ENCODE results near the gene CENATAC. TPM values are rescaled to one million over a fixed set of nuclear protein-coding genes. Genes with fewer than 3 reads are reported as not detected.

The CENATAC gene
- total RNA-seq, 1 donor, result 37.6 TPM

GRCh38 chr11:119061256-119061655 is 63.3 kb downstream of the CENATAC start:
- no peaks in the 10 kb centered on the region for H3K9me3 ChIP-seq (ENCODE audit: low read depth, low read length)
- no peaks in the 10 kb centered on the region for H3K27me3 ChIP-seq (ENCODE audit: insufficient read depth, low read length)
- H3K79me2 ChIP-seq (ENCODE audit: insufficient read depth, low read length), result peaks cover 27% of the 10 kb centered on the region
- no peak overlapping the region for H3K4me2 ChIP-seq (ENCODE audit: insufficient read depth, low read length)
- H3K36me3 ChIP-seq (ENCODE audit: insufficient read depth, low read length), result no peaks in the 10 kb centered on the region
- no peak overlapping the region for H3K27ac ChIP-seq (ENCODE audit: low read depth, low read length)
- no peak for TF ChIP-seq CTCF (IDR thresholded peaks at IDR 0.05; ENCODE audit: extremely low read depth, low read depth, low read length)
- peak; percentile 26 for DNase-seq (ENCODE audit: insufficient read length, low spot score, missing footprints)
- H4K20me1 ChIP-seq (ENCODE audit: insufficient read depth, low read length), result peaks cover 1% of the 10 kb centered on the region
- H3K4me1 ChIP-seq (ENCODE audit: insufficient read depth, low read length), result peaks cover 16% of the 10 kb centered on the region
- no peak overlapping the region for H3K4me3 ChIP-seq (ENCODE audit: insufficient read depth, low read length)
- no peak overlapping the region for H2AFZ ChIP-seq (ENCODE audit: low read length)

- peaks cover 28% of the 10 kb centered on the region for H3K79me2 ChIP-seq (ENCODE audit: insufficient read depth, low read length)
- H3K4me2 ChIP-seq (ENCODE audit: insufficient read depth, low read length), result no peak overlapping the region
- DNase-seq (ENCODE audit: insufficient read length, low spot score, missing footprints), result peak; percentile 68
- peaks cover 13% of the 10 kb centered on the region for H3K4me1 ChIP-seq (ENCODE audit: insufficient read depth, low read length)
- H2AFZ ChIP-seq (ENCODE audit: low read length), result no peak overlapping the region
- H3K4me3 ChIP-seq (ENCODE audit: insufficient read depth, low read length), result no peak overlapping the region
- no peak overlapping the region for H3K27ac ChIP-seq (ENCODE audit: low read depth, low read length)
- H4K20me1 ChIP-seq (ENCODE audit: insufficient read depth, low read length), result no peaks in the 10 kb centered on the region
- H3K36me3 ChIP-seq (ENCODE audit: insufficient read depth, low read length), result no peaks in the 10 kb centered on the region
- TF ChIP-seq CTCF (IDR thresholded peaks at IDR 0.05; ENCODE audit: extremely low read depth, low read depth, low read length), result no peak
- H3K27me3 ChIP-seq (ENCODE audit: insufficient read depth, low read length), result no peaks in the 10 kb centered on the region
- H3K9me3 ChIP-seq (ENCODE audit: low read depth, low read length), result no peaks in the 10 kb centered on the region
These were observed 64.8 kb downstream of the CENATAC start for GRCh38 chr11:119062779-119063178.

GRCh38 chr11:119065369-119065768 is 67.4 kb downstream of the CENATAC start:
- no peak overlapping the region for H3K4me2 ChIP-seq (ENCODE audit: insufficient read depth, low read length)
- no peak overlapping the region for H3K4me3 ChIP-seq (ENCODE audit: insufficient read depth, low read length)
- peak; percentile 87 for DNase-seq (ENCODE audit: insufficient read length, low spot score, missing footprints)
- peaks cover 8% of the 10 kb centered on the region for H3K4me1 ChIP-seq (ENCODE audit: insufficient read depth, low read length)
- H3K79me2 ChIP-seq (ENCODE audit: insufficient read depth, low read length), result peaks cover 46% of the 10 kb centered on the region
- H3K27ac ChIP-seq (ENCODE audit: low read depth, low read length), result no peak overlapping the region
- H3K27me3 ChIP-seq (ENCODE audit: insufficient read depth, low read length), result no peaks in the 10 kb centered on the region
- H3K36me3 ChIP-seq (ENCODE audit: insufficient read depth, low read length), result peaks cover 8% of the 10 kb centered on the region
- H4K20me1 ChIP-seq (ENCODE audit: insufficient read depth, low read length), result no peaks in the 10 kb centered on the region
- no peaks in the 10 kb centered on the region for H3K9me3 ChIP-seq (ENCODE audit: low read depth, low read length)
- peak; percentile 54 for TF ChIP-seq CTCF (IDR thresholded peaks at IDR 0.05; ENCODE audit: extremely low read depth, low read depth, low read length)
- no peak overlapping the region for H2AFZ ChIP-seq (ENCODE audit: low read length)

Small RNA genes lying within 50 kb of the gene (small RNA-seq; reads per million reads assigned to genes)
- gene AP003392.2 (not detected), gene RF00017 (not detected), gene RF00019 (not detected)

Other genes with a start within 250 kb of the CENATAC start
- 116 and 122 TPM in 2 replicates for gene DDX6, start 207.0 kb upstream of the CENATAC start, total RNA-seq
- gene CXCR5, start 114.2 kb upstream of the CENATAC start, total RNA-seq, result not detected in 2 replicates
- gene BCL9L, start 72.2 kb upstream of the CENATAC start, total RNA-seq, result 27.9 and 28.3 TPM in 2 replicates
- gene UPK2, start 41.8 kb upstream of the CENATAC start, total RNA-seq, result not detected in 2 replicates
- gene FOXR1, start 26.4 kb upstream of the CENATAC start, total RNA-seq, result not detected in 2 replicates
- gene RPS25, start 20.2 kb downstream of the CENATAC start, total RNA-seq, result 1,078 and 1,259 TPM in 2 replicates
- gene TRAPPC4, start 20.6 kb downstream of the CENATAC start, total RNA-seq, result 42.3 and 48.0 TPM in 2 replicates
- 13.0 and 14.8 TPM in 2 replicates for gene SLC37A4, start 32.7 kb downstream of the CENATAC start, total RNA-seq
- gene HYOU1, start 59.1 kb downstream of the CENATAC start, total RNA-seq, result 94.9 and 117 TPM in 2 replicates
- 35.1 and 37.1 TPM in 2 replicates for gene VPS11, start 69.7 kb downstream of the CENATAC start, total RNA-seq
- 5.0 and 8.7 TPM in 2 replicates for gene HMBS, start 86.7 kb downstream of the CENATAC start, total RNA-seq
- gene DPAGT1, start 103.7 kb downstream of the CENATAC start, total RNA-seq, result 20.3 and 22.1 TPM in 2 replicates
- gene C2CD2L, start 109.2 kb downstream of the CENATAC start, total RNA-seq, result 5.0 and 6.2 TPM in 2 replicates
- 20.6 and 22.8 TPM in 2 replicates for gene HINFP, start 123.4 kb downstream of the CENATAC start, total RNA-seq
- under 0.01 TPM in 1 of 2 replicates, not detected in the other for gene ABCG4, start 150.9 kb downstream of the CENATAC start, total RNA-seq
- gene NLRX1, start 170.6 kb downstream of the CENATAC start, total RNA-seq, result 24.2 and 29.7 TPM in 2 replicates
- gene NHERF4, start 187.3 kb downstream of the CENATAC start, total RNA-seq, result not detected in 2 replicates
- 9.0 and 9.7 TPM in 2 replicates for gene CBL, start 208.2 kb downstream of the CENATAC start, total RNA-seq